ENCODE data around the gene CCDC12.

CCDC12 gene

DNA sequence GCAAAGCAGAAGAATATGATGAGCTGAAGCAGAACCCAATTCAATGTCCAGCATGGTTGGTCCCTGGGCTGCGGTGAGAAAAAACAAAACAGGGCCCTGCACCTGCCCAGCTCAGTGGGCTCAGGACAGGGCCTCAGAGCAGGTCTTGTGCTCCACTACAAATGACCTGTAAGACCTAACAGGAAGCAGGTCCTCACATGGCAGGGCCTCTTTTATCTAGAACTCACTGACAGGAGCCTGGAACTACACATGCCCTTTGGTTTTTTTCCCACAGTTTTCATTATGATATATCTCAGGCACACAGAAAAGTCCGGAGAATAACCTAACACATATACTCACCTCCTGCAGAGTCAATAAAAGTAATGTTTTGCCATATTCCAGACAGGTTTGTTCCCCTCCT, 38.4 kb downstream of the CCDC12 start:
- no peak for DNase-seq (ENCODE audit: low read depth in 2 of 2)

GRCh38 chr3:46936733-46937250, 39.8 kb downstream of the CCDC12 start:
- no peak for DNase-seq (ENCODE audit: low read depth in 2 of 2)

DNA sequence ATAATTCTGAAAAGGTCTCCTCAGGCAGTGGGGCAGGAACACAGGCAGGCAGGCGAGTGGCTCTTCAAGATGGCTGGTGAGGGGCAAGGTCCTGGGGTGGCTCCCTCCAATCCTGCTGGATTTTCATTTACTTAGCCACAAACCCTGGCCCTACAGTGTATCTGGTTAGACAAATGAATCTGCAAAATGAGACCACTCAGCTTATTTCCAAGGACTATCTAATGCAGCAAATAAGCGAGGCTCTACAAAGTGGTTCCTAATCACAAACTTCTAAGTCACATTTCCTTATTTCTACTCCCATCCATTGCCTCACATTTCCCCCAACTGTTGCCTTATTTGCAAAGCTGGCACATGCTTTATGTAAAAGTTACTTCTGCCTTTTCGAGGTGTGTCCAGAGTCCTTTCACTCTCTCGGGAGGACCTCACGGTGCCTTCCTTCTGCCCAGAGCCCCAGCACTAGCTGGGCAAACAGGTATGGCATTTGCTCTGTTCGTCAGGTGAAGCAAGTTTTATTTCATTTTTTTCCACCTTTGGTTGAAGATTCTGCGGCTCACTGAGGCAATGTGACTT, 40.5 kb downstream of the CCDC12 start:
- no peak for DNase-seq (ENCODE audit: low read depth in 2 of 2)

DNA sequence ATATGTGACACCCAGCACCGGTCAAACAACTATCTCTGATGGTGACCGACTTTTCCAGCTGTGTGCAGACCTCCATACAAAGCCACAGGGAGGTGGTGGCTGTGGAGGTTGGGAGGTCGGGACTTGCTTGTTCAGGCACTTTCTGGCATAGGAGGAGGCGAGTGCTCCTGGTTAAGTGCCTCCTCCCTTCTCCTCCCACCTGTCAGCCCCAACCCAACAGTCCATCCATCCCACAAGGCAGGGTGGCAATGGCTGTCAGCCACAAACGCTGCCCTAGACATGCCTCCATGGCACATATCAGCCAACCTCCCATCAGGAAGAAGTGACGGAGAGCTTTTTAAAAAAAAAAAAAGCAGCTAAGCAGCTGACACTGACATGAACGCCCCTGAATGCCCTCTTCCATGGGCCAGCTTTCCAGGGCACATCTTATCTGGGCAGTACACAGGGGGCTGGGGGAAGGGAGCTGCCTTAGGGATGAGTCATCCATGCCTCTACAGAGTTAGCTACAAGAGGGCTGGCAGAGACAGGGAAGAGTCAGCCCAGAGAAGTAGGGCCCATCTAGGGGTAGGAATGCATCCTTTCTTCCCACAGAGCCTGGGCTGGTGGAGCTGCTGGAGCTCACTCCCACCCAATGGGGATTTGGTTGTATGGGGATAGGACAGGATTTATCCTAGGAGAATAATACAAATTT, 41.2 kb downstream of the CCDC12 start:
- peak; percentile 83 to 84 for DNase-seq (ENCODE audit: low read depth in 2 of 2)

GRCh38 chr3:46934498-46935167, 41.9 kb downstream of the CCDC12 start:
- no peak for DNase-seq (ENCODE audit: low read depth in 2 of 2)

GRCh38 chr3:46934072-46934471, 42.5 kb downstream of the CCDC12 start:
- no peak for DNase-seq (ENCODE audit: low read depth in 2 of 2)

DNA sequence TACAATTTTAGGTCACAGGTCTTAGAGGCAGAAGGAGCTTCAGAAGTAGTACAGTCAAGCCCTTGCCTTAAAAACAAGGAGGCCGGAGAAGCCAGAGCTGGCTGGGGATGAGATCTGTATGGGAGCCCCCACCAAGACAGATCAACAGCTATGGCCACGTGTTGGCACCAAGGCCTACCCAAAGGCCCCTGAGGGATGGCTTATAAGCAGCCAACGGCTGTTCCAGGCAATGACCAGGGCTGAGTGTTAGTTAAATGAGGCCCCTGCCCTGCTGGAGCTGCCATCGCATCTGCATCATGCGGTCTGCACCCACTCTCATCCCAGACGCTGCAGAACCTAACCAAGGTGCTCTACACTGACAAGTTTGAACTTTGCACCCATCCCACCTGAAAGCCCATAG, 43.3 kb downstream of the CCDC12 start:
- no peak for DNase-seq (ENCODE audit: low read depth in 2 of 2)

DNA sequence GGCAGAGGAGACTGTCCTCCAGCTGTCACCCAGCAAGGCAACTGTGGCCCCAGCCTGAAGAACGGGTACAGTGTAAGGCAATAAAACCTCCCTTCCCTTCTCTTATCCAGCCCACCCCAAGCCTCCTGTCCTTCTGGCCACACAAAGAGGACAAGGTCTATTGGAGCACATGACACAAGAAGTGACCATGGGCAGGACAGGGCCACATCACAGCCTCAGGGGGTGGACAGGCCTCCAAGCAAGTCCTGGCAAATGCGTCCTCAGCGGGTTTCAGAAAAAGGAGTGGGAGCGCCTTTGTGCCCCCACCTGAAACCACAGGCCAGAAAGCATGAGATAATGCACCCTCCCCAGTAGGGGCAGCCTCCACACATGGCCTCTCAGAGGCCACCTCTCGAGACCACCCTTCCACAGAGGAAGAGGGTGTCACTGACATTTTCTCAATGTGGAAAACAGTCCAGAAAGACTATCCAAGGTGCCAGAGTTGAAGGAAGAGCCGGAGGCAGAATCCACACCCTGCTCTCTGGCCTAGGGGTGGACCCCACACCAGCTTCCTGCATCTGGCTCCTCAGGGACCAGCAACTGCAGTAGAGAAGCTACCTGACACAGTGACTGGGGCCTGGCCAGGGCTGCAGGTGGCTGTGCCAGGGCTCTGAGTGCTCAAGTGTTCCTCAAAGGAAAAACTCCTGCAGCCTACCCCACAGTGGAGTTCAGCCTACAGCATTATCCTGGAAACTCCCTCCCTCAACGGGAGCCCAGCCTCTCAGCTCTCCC, 43.9 kb downstream of the CCDC12 start:
- no peak for DNase-seq (ENCODE audit: low read depth in 2 of 2)

DNA sequence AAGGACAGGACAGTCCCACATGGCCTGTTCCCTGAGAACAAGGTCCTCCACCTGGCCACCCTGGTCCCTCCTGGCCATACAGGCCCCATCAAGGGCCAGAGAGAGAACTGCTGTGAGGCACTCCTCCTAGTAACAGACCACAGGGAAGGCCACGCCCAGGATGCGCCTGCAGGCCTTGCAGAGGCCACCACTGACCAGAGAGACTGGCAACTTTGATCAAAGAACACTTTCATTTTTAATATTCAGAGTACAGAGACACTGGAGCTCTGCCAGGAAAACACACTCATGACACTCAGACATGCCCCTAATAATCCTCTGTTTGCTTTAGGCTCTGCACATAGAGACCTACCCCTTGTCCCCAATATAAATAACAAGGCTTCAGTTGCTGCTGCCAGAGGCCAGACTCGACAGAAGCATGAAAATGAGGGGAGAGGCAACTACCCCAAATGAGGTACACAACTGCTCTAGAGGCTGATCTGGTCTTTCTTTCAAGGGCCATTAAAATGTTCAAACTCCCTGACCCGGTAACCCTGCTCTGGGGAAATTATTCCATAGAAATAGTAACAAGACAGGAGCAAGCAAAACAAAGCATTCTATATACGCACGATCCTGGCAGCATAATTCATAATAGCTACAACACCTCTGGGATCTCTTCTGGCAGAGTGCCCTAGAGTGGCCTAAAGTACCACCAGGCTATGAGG, 44.8 kb downstream of the CCDC12 start:
- no peak for DNase-seq (ENCODE audit: low read depth in 2 of 2)

GRCh38 chr3:46930945-46931403, 45.6 kb downstream of the CCDC12 start:
- no peak for DNase-seq (ENCODE audit: low read depth in 2 of 2)

DNA sequence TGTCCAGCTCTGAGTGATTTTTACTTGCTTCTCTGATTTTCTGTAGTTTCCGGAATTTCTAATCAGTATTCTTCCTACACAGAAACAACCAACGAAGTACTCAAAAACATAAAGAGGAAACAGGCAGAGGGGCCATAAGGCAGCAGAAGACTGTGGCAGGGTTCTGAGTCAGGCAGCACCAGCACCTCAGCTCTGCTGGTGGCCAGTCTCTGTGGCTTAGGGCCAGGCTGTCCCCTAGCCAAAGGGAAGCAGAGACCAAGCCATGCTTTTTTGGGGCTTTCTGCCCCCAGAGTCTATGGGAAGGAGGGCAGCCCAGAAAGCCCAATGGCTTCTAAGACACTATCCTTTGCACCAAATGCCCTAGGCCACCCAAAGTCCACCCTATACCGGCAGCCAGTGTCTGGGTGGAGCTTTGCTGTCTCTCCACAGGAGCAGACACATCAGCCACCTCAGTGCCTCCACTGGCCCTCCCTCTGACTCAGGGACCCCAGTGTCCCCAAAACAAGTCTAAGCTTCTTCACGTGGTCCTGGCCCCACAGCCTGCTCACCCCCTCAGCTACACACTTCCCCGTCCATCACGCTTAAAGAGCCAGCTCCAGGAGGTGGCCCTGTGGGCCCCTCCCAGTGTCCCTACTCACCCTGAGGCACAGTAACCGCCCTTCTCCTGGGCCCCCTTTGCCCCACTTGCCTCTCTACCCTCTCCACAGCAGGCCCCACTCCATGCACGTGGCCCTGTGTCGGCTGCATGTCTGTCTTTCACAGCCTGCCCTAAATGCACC, 46.2 kb downstream of the CCDC12 start:
- no peak for DNase-seq (ENCODE audit: low read depth in 2 of 2)

- no peak for DNase-seq (ENCODE audit: low read depth in 2 of 2)
These were observed 47.2 kb downstream of the CCDC12 start for GRCh38 chr3:46929324-46929723.

DNA sequence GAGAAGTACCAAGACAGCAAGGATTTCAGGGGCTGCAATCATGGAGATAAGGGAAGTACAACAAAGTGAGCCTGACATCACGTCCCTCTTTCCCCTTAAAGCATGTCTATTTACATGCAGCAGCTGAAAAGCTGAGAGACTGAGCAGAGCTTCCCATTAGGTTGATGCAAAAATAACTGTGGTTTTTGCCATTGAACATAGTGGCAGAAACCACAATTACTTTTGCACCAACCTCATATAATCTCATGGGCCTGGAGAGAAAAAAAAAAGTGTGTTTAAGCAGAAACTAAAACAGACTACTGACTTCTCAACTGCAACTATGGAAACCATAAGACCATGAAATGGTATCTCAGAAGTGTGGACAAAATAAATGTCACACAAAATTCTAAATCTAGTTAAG, 48.3 kb downstream of the CCDC12 start:
- DNase-seq (ENCODE audit: low read depth in 2 of 2), result no peak

DNA sequence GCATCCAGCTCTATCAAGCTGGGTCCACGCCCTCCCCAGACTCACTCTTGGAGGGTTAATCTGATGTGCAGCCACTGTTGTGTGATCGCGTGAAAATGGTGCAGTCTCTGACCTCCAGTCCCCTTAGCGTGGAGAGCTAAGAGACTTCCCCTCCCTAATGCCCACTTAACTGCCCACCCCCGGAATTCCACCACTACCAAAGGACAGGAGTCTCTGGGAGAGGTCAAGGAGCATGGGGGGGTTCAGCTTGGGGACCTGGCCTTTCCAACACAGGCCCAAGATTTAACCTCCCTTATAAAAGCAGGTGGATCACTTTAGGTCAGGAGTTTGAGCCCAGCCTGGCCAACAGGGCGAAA, 48.8 kb downstream of the CCDC12 start:
- no peak for DNase-seq (ENCODE audit: low read depth in 2 of 2)

- DNase-seq (ENCODE audit: low read depth in 2 of 2), result no peak
These were observed 49.5 kb downstream of the CCDC12 start for GRCh38 chr3:46926871-46927717.

- no peak for DNase-seq (ENCODE audit: low read depth in 2 of 2)
These were observed 50.1 kb downstream of the CCDC12 start for GRCh38 chr3:46926447-46926846.

DNA sequence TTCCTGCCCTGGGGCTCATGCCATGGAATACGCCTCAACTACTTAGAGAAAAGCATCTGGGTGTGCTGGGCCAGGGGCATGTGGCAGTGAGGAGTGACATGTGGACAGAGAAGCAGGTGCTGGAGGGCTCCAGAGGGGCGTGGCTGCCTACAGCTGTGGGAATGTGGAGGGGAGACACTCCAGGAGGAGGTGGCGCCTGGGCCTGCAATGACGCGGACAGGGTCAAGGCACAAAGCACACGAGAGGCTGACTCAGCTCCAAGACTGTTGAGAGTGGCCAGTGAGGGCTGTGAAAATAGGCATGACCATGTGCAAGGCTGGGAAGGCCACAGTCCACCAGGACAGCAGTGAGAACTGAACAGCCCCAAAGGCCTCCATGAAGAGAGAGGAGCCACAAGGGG, 50.5 kb downstream of the CCDC12 start:
- no peak for DNase-seq (ENCODE audit: low read depth in 2 of 2)

DNA sequence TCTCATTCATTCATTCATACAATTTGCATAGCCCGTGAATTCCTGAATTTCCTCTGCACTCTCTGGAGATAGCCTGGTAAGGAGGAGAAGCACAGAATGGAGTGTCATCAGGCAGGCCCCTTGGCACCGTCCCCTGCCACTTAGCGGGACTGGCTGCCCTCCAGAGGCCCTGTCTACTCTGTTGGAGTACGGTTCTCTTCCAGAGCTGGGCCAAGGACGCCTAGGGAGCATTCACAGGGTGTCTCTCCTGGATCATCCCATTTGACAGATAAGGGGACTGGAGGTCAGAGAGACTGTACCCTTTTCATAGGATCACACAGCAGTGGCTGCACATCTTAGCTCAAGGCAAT, 51.0 kb downstream of the CCDC12 start:
- no peak for DNase-seq (ENCODE audit: low read depth in 2 of 2)

DNA sequence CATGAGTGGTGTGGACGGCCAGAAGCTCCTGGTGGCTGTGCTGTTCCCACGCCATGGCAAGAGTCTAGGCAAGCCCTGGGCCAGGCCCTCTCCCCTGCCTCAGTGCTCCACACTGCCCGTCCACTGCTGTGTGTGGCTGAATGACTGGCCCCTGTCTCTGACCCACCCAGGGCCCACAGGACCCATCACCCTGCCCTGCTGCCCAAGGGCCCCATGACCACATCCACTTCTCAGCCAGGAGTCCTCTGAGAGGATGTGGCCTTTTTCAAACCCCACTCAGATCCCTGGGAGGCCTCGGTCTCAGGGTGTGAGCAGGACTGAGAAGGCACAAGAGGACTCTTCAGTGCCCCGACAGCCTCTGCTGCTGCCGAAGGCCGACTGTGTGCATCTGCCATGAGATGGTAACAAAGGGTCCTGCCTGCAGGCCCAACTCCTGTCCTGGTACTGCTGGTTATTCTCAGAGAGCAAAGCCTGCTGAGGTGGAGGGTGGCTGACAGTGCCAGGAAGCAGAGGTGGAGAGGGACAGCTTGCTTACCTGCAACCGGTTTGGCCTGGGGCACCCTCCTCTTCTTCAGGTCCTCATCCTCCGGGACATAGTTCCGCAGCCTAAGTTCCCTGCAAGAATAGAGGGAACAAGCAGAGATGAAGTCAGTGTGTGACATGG, 51.5 kb downstream of the CCDC12 start:
- DNase-seq (ENCODE audit: low read depth in 2 of 2), result no peak

Data from fibroblast of skin of left biceps (primary cell).